Activated CD4-positive, alpha-beta memory T cell treated with anti-CD3 and anti-CD28 coated beads for 36 hours (primary cell): Measurements from ENCODE around the gene SDK2. TPM values are rescaled to one million over a fixed set of nuclear protein-coding genes. Genes with fewer than 3 reads are reported as not detected.

ENCODE experiments used
- CTCF ChIA-PET: fragments of 350-600 bp; sonication (Branson Sonifier 250); formaldehyde crosslinking; loops from one replicate; lab custom pipeline; 2021; ENCODE audit warnings: antibody characterized with exemption, inconsistent platforms; lab: Charles Lee
- POLR2A ChIA-PET: fragments of 350-600 bp; sonication (Branson Sonifier 250); formaldehyde crosslinking; loops from one replicate; lab custom pipeline; 2021; ENCODE audit warnings: antibody characterized with exemption; lab: Charles Lee
- DNase-seq: peaks from one replicate; pipeline ENCODE4 v3.0.0-alpha.2; 2020
- H3K27ac Mint-ChIP-seq: one replicate; pipeline ENCODE4 v1.8.0; 2021; ENCODE audit warnings: mixed read lengths
- H3K27me3 Mint-ChIP-seq: one replicate; pipeline ENCODE4 v1.8.0; 2021; ENCODE audit warnings: mixed read lengths
- H3K36me3 Mint-ChIP-seq: one replicate; pipeline ENCODE4 v1.8.0; 2021; ENCODE audit warnings: mixed read lengths
- H3K4me1 Mint-ChIP-seq: one replicate; pipeline ENCODE4 v1.8.0; 2021; ENCODE audit warnings: low read depth, mixed read lengths
- H3K4me3 Mint-ChIP-seq: one replicate; pipeline ENCODE4 v1.8.0; 2021; ENCODE audit warnings: mild to moderate bottlenecking, mixed read lengths
- H3K9me3 Mint-ChIP-seq: one replicate; pipeline ENCODE4 v1.8.0; 2021; ENCODE audit warnings: mixed read lengths
- intact Hi-C: fragments of 100-400 bp; cut with micrococcal nuclease; formaldehyde crosslinking; loops from one replicate; pipeline ENCODE4 v1.15.1; 2023
- total RNA-seq, 2 experiments: library from RNA; stranded (reverse); gene quantifications; one replicate each; pipeline ENCODE4 v1.2.3, GENCODE V29; 2021

The SDK2 gene
- total RNA-seq, 2 experiments from 2014 or later, result 0.05 to 0.12 TPM

DNA sequence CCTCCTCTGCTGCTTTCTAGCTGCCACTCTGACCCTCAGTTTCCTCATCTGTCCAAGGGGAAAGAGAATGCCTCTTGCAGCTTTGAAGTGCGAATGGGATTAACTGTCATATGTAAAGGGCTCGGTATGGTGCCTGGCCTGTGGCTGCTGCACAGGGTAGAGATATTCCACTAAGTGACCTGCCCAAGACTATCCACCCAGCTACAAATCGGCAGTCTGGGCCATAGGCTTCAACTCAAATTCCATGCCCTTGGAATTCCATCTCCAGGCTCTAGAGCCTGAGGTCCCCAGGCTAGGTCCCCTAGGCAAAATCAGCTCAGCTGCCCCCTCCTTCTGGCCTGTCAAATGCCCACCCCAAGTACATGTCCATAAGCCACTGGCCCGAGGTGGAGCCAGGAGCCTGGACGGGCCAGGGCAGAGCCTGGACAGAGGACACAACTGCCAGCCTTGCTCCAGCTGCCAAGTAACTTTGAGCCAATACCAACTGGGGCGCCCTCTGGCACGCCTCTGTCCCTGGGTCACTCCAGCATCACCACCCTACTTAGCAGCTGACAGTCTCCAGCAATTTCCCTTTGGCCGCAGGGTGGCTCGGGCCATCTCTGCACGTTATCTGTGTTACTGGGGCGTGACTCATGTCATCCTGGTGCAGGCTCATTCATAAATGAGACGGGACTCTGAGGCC lies 57.2 kb downstream of the SDK2 start:
- ChIA-PET CTCF (interaction anchor here (0.7 kb wide), 1 partner anchor 10 kb away, joined by 3 read pairs; no protein-coding TSS in a partner anchor), POLR2A (no interaction called here)
- no peaks in the 10 kb centered on the region for H3K27me3 Mint-ChIP-seq
- DNase-seq, result no peak
- intact Hi-C loops, result no loop called here
- no peak overlapping the region for H3K4me3 Mint-ChIP-seq
- peaks cover 22% of the 10 kb centered on the region for H3K4me1 Mint-ChIP-seq
- no peaks in the 10 kb centered on the region for H3K9me3 Mint-ChIP-seq
- no peaks in the 10 kb centered on the region for H3K36me3 Mint-ChIP-seq
- H3K27ac Mint-ChIP-seq, result no peak overlapping the region

GRCh38 chr17:73586275-73586832 lies 57.9 kb downstream of the SDK2 start:
- H3K27me3 Mint-ChIP-seq, result no peaks in the 10 kb centered on the region
- H3K4me1 Mint-ChIP-seq, result peaks cover 15% of the 10 kb centered on the region
- H3K4me3 Mint-ChIP-seq, result no peak overlapping the region
- intact Hi-C loops, result no loop called here
- H3K36me3 Mint-ChIP-seq, result no peaks in the 10 kb centered on the region
- ChIA-PET CTCF (interaction anchor here (0.7 kb wide), 1 partner anchor 9 kb away, joined by 3 read pairs; no protein-coding TSS in a partner anchor), POLR2A (no interaction called here)
- no peak overlapping the region for H3K27ac Mint-ChIP-seq
- H3K9me3 Mint-ChIP-seq, result no peaks in the 10 kb centered on the region
- DNase-seq, result no peak

DNA sequence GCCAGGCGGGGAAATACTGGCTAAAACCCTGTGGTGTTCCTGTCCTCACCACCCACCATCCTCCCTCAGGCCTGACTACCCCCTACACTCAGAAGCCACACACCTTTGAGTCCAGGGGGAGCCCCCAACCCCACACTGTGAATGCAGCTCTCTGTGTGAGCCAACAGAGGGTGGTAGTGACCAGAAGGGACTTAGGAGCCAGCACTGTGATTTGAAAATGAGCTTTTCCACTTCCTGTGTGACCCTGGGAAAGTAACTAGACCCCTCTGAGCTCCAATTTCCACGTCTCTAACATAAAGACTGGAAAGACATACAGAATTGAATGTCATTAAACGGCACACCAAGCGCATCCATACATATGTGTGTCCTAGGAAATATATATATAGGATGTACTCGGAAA lies 58.7 kb downstream of the SDK2 start:
- H3K9me3 Mint-ChIP-seq, result no peaks in the 10 kb centered on the region
- no peak for DNase-seq
- no peaks in the 10 kb centered on the region for H3K36me3 Mint-ChIP-seq
- H3K27me3 Mint-ChIP-seq, result no peaks in the 10 kb centered on the region
- no peak overlapping the region for H3K4me3 Mint-ChIP-seq
- ChIA-PET POLR2A (no interaction called here), CTCF (no interaction called here)
- no peak overlapping the region for H3K27ac Mint-ChIP-seq
- intact Hi-C loops, result no loop called here
- peaks cover 11% of the 10 kb centered on the region for H3K4me1 Mint-ChIP-seq

GRCh38 chr17:73584987-73585386 lies 59.3 kb downstream of the SDK2 start:
- Mint-ChIP-seq H3K27me3 (no peaks in the 10 kb centered on the region), H3K27ac (no peak overlapping the region), H3K9me3 (no peaks in the 10 kb centered on the region), H3K4me1 (peaks cover 5% of the 10 kb centered on the region), H3K4me3 (no peak overlapping the region), H3K36me3 (no peaks in the 10 kb centered on the region)
- POLR2A ChIA-PET, result no interaction called here
- intact Hi-C loops, result no loop called here
- CTCF ChIA-PET, result no interaction called here
- no peak for DNase-seq

- no peaks in the 10 kb centered on the region for H3K9me3 Mint-ChIP-seq
- H3K4me1 Mint-ChIP-seq, result peaks cover 1% of the 10 kb centered on the region
- no peak overlapping the region for H3K4me3 Mint-ChIP-seq
- no peaks in the 10 kb centered on the region for H3K36me3 Mint-ChIP-seq
- intact Hi-C loops, result no loop called here
- peaks cover 3% of the 10 kb centered on the region for H3K27me3 Mint-ChIP-seq
- CTCF ChIA-PET, result no interaction called here
- POLR2A ChIA-PET, result no interaction called here
- no peak overlapping the region for H3K27ac Mint-ChIP-seq
- DNase-seq, result no peak
These were observed 60.2 kb downstream of the SDK2 start for GRCh38 chr17:73584049-73584448.

DNA sequence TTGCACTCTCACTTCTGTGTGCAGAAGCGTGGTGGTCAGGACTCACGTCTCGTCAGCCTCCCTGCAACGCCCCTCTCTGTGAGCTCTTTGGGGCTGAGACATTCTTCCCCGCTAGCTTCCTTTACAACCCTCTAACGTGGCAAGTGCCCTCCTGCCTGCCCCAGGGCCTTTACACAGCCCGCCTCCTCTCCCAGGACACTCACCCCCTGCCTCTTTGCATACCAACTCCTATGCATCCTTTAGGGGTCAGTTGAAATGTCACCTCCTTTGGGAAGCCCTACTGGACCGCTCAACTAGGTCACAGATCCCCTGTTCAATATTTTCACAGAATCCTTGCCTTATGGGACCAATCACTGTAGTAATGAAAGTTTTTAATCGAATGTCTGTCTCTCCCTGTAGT lies 61.4 kb downstream of the SDK2 start:
- Mint-ChIP-seq H3K4me3 (no peak overlapping the region), H3K4me1 (no peaks in the 10 kb centered on the region), H3K36me3 (no peaks in the 10 kb centered on the region), H3K27ac (no peak overlapping the region), H3K9me3 (no peaks in the 10 kb centered on the region), H3K27me3 (peaks cover 3% of the 10 kb centered on the region)
- ChIA-PET CTCF (no interaction called here), POLR2A (no interaction called here)
- intact Hi-C loops, result no loop called here
- DNase-seq, result no peak

GRCh38 chr17:73582359-73582758 lies 61.9 kb downstream of the SDK2 start:
- Mint-ChIP-seq H3K36me3 (no peaks in the 10 kb centered on the region), H3K4me3 (no peak overlapping the region), H3K4me1 (no peaks in the 10 kb centered on the region), H3K27ac (no peak overlapping the region), H3K9me3 (no peaks in the 10 kb centered on the region), H3K27me3 (peaks cover 3% of the 10 kb centered on the region)
- no peak for DNase-seq
- ChIA-PET POLR2A (no interaction called here), CTCF (no interaction called here)
- intact Hi-C loops, result no loop called here

DNA sequence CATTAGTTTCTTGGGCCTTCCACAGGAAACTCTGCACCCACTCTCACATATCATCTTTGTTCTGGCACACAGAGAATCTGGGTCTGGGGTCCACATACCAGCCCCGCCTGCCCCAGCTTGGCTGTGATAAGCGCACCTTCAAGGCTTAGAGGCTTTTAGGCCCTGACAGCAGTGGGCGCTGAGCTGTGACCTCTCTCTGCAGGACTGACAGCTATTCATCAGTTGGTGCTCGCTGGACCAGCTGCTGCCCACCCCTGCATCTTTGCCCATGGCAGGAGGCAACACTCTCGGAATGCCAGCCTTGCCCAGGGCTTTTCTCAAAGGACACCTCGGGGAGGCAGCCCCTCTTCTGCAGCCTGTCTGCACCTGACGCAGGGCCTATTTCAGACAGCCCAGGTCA lies 62.9 kb downstream of the SDK2 start:
- Mint-ChIP-seq H3K9me3 (no peaks in the 10 kb centered on the region), H3K4me1 (no peaks in the 10 kb centered on the region), H3K4me3 (no peak overlapping the region), H3K27ac (no peak overlapping the region), H3K27me3 (peaks cover 3% of the 10 kb centered on the region), H3K36me3 (no peaks in the 10 kb centered on the region)
- DNase-seq, result no peak
- CTCF ChIA-PET, result no interaction called here
- POLR2A ChIA-PET, result no interaction called here
- intact Hi-C loops, result no loop called here

DNA sequence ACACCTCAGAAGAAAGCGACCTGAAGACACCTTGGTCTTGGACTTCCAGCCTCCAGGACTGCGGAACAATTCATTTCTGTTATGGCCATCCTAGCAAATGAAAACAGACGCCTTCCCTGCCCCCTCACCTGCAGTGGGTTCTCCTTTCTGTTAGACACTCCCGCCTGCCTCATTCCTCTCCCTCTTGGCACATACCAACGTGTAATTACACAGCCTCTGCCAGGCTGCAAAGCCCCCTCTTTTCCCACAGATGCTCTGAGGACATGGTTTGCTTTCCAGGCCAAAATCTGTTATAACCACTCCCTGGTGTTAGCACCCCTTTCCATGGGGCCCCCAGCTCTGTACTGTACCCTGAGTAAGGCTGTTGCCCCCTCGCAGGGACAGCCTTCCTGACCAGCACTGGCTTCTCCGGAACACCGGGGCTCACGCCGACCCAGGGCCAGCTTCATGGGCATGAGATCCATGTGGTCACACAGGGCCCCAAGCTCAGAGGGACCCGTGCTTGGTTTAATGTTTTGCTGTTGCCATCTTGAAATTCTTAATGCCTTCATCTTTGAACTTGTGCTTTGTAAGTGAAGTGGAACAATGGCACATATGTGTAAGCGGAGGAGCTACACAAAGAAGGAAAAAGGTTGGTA lies 64.1 kb downstream of the SDK2 start:
- POLR2A ChIA-PET, result no interaction called here

DNA sequence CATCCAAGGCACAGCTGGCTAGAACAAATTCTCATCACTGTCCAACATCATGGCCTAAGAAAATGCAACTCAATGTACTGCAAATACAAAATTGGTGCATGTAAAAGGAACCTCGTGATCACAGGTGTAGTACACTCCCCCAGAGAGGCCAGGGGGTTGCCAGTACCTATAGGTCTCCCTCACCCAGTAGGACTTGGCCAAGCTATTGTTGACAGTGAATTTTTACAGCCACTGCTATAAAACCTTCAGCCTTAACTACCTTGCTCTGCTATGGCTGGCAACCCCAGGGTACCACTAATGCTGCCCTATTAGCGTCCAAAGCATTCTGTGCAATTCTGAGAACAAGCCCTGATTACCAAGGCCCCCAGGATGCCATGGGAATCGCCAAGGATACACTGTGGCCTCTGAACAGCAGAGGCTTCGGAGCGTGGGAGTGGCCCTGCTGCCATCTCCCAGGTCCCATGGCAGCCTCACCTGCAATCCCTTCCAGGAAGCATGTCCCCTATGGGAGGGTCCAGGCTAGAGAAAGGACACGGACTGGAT lies 67.6 kb downstream of the SDK2 start:
- intact Hi-C loops, result no loop called here
- no peak overlapping the region for H3K4me3 Mint-ChIP-seq
- ChIA-PET POLR2A (no interaction called here), CTCF (no interaction called here)
- no peaks in the 10 kb centered on the region for H3K4me1 Mint-ChIP-seq
- no peak for DNase-seq
- H3K27me3 Mint-ChIP-seq, result peaks cover 3% of the 10 kb centered on the region
- H3K27ac Mint-ChIP-seq, result no peak overlapping the region
- no peaks in the 10 kb centered on the region for H3K9me3 Mint-ChIP-seq
- no peaks in the 10 kb centered on the region for H3K36me3 Mint-ChIP-seq

More for the DNA sequence above, 64.1 kb downstream of the SDK2 start:
- Mint-ChIP-seq H3K4me1 (no peaks in the 10 kb centered on the region), H3K27me3 (peaks cover 3% of the 10 kb centered on the region), H3K4me3 (no peak overlapping the region), H3K27ac (no peak overlapping the region), H3K36me3 (no peaks in the 10 kb centered on the region), H3K9me3 (no peaks in the 10 kb centered on the region)
- CTCF ChIA-PET, result no interaction called here
- DNase-seq, result no peak
- intact Hi-C loops, result no loop called here

- intact Hi-C loops, result no loop called here
- H3K4me1 Mint-ChIP-seq, result no peaks in the 10 kb centered on the region
- ChIA-PET CTCF (no interaction called here), POLR2A (no interaction called here)
- no peak for DNase-seq
- H3K4me3 Mint-ChIP-seq, result no peak overlapping the region
- peaks cover 3% of the 10 kb centered on the region for H3K27me3 Mint-ChIP-seq
- no peaks in the 10 kb centered on the region for H3K36me3 Mint-ChIP-seq
- no peaks in the 10 kb centered on the region for H3K9me3 Mint-ChIP-seq
- no peak overlapping the region for H3K27ac Mint-ChIP-seq
These were observed 68.6 kb downstream of the SDK2 start for GRCh38 chr17:73575470-73576221.

- DNase-seq, result no peak
- Mint-ChIP-seq H3K27me3 (no peaks in the 10 kb centered on the region), H3K4me3 (no peak overlapping the region), H3K9me3 (no peaks in the 10 kb centered on the region), H3K27ac (no peak overlapping the region), H3K36me3 (no peaks in the 10 kb centered on the region), H3K4me1 (peaks cover 14% of the 10 kb centered on the region)
- POLR2A ChIA-PET, result no interaction called here
- CTCF ChIA-PET, result no interaction called here
- intact Hi-C loops, result no loop called here
These were observed 72.6 kb downstream of the SDK2 start for GRCh38 chr17:73571511-73572130.
